ENCODE data around the gene TFAP2A.

TFAP2A gene

GRCh38 chr6:10425975-10426780, 11.3 kb upstream of the TFAP2A start:
- no peak for DNase-seq (ENCODE audit: low read depth in 2 of 2)

GRCh38 chr6:10425176-10425974, 10.5 kb upstream of the TFAP2A start:
- no peak for DNase-seq (ENCODE audit: low read depth in 2 of 2)

GRCh38 chr6:10424040-10424439, 9.2 kb upstream of the TFAP2A start:
- no peak for DNase-seq (ENCODE audit: low read depth in 2 of 2)

GRCh38 chr6:10422737-10423034, 7.8 kb upstream of the TFAP2A start:
- DNase-seq (ENCODE audit: low read depth in 2 of 2), result no peak

- no peak for DNase-seq (ENCODE audit: low read depth in 2 of 2)
Observed at GRCh38 chr6:10421921-10422736, 7.3 kb upstream of the TFAP2A start.

- DNase-seq (ENCODE audit: low read depth in 2 of 2), result no peak
Observed at GRCh38 chr6:10421158-10421920, 6.5 kb upstream of the TFAP2A start.

- DNase-seq (ENCODE audit: low read depth in 2 of 2), result no peak
Observed at GRCh38 chr6:10420546-10421157, 5.8 kb upstream of the TFAP2A start.

GRCh38 chr6:10419749-10420545, 5.1 kb upstream of the TFAP2A start:
- DNase-seq (ENCODE audit: low read depth in 2 of 2), result no peak

GRCh38 chr6:10418862-10419748, 4.2 kb upstream of the TFAP2A start:
- no peak for DNase-seq (ENCODE audit: low read depth in 2 of 2)

GRCh38 chr6:10418361-10418861, 3.5 kb upstream of the TFAP2A start:
- DNase-seq (ENCODE audit: low read depth in 2 of 2), result no peak

- no peak for DNase-seq (ENCODE audit: low read depth in 2 of 2)
Observed at GRCh38 chr6:10417681-10418104, 2.8 kb upstream of the TFAP2A start.

GRCh38 chr6:10416863-10417641, 2.2 kb upstream of the TFAP2A start:
- DNase-seq (ENCODE audit: low read depth in 2 of 2), result no peak

GRCh38 chr6:10416516-10416862, 1.6 kb upstream of the TFAP2A start:
- no peak for DNase-seq (ENCODE audit: low read depth in 2 of 2)

- no peak for DNase-seq (ENCODE audit: low read depth in 2 of 2)
Observed at GRCh38 chr6:10415617-10416480, 975 bp upstream of the TFAP2A start.

GRCh38 chr6:10413850-10414738, 780 bp downstream of the TFAP2A start:
- no peak for DNase-seq (ENCODE audit: low read depth in 2 of 2)

GRCh38 chr6:10413262-10413849, 1.5 kb downstream of the TFAP2A start:
- DNase-seq (ENCODE audit: low read depth in 2 of 2), result no peak

All from stimulated activated CD4-positive, alpha-beta T cell treated with anti-CD3 and anti-CD28 coated beads, Interleukin-12 subunit alpha, Interleukin-12 subunit beta, amount 100 ng/mL, for 24 hours (primary cell).